KOPT-K1 (cell line): Measurements from ENCODE around the gene PLCB1.

ENCODE experiments used
- H3K27ac ChIP-seq: fragments of 200-600 bp; sonication (generic); 2 replicates; pipeline ENCODE4 v1.5.1; 2016; ENCODE audit warnings: antibody characterized with exemption, mild to moderate bottlenecking, low read depth, low read length; ENCODE audit not compliant: poor library complexity, severe bottlenecking
- H3K36me3 ChIP-seq: fragments of 200-600 bp; sonication (generic); 2 replicates; pipeline ENCODE4 v1.5.1; 2017; ENCODE audit warnings: antibody characterized with exemption, mild to moderate bottlenecking, low read length, moderate library complexity; ENCODE audit not compliant: insufficient read depth
- H3K9me3 ChIP-seq: fragments of 200-600 bp; sonication (generic); 2 replicates; pipeline ENCODE4 v1.5.1; 2017; ENCODE audit warnings: antibody characterized with exemption, low read length, mild to moderate bottlenecking; ENCODE audit not compliant: insufficient read depth, poor library complexity, severe bottlenecking

PLCB1 gene

GRCh38 chr20:8398263-8399051, 266.4 kb downstream of the PLCB1 start:
- Histone ChIP-seq H3K36me3 (no peaks in the 10 kb centered on the region), H3K27ac (no peak overlapping the region), H3K9me3 (no peaks in the 10 kb centered on the region)

DNA sequence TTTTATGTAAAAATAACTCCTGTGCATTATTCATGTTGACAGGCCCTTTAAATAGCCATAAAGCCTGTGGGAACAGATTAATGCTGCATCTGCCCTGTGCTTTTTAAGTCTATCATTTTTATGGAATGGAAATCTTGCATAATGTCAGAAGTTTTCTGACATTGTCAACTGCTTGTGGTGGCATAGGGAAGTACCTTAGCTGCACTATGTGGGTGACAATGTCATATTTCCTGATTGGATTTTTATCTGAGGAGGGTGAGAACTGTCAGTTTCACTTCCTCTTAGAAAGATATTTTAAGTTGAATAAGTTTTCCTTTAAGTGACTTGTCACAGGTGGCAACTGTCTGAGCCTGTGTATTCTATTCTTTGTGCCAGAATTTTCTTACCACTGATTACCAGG, 267.9 kb downstream of the PLCB1 start:
- Histone ChIP-seq H3K36me3 (no peaks in the 10 kb centered on the region), H3K9me3 (no peaks in the 10 kb centered on the region), H3K27ac (no peak overlapping the region)

GRCh38 chr20:8400486-8400885, 268.4 kb downstream of the PLCB1 start:
- Histone ChIP-seq H3K36me3 (no peaks in the 10 kb centered on the region), H3K27ac (no peak overlapping the region), H3K9me3 (no peaks in the 10 kb centered on the region)

DNA sequence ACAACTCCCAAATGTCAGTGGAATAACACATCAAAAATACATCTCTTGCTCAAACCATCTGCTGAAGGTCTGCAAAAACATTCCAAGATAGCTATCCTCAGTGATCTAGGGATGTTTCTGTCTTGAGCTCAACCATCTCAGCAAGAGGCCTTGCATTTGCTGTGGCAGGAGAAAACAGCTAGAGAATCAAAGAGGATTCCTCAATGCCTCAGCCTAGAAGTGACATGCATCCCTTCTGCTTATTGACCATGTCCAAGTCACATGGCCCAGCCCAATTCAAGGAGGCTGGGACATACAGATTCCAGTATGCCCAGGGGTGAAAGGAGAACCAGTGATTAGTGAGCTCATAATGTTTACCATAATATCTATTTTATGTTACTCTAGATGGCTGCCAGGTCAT, 269.5 kb downstream of the PLCB1 start:
- Histone ChIP-seq H3K27ac (no peak overlapping the region), H3K9me3 (no peaks in the 10 kb centered on the region), H3K36me3 (no peaks in the 10 kb centered on the region)

DNA sequence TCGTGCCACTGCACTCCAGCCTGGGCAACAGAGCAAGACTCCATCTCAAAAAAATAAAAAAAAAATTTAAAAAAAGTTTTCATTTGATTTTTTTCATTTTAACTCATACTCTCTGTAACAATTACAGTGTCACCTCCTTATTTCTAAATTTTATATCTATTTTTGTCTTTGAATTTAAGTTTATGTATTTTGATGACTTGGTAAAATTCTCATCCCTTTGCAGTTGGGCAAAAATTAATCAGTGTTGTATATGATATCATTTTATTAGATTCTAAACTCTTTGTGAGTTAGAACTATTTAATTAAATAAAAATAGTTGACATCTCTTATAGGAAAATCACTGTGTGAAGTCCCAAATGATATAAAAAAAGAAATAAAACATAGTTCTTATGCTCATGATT, 270.7 kb downstream of the PLCB1 start:
- Histone ChIP-seq H3K27ac (no peak overlapping the region), H3K36me3 (no peaks in the 10 kb centered on the region), H3K9me3 (no peaks in the 10 kb centered on the region)

DNA sequence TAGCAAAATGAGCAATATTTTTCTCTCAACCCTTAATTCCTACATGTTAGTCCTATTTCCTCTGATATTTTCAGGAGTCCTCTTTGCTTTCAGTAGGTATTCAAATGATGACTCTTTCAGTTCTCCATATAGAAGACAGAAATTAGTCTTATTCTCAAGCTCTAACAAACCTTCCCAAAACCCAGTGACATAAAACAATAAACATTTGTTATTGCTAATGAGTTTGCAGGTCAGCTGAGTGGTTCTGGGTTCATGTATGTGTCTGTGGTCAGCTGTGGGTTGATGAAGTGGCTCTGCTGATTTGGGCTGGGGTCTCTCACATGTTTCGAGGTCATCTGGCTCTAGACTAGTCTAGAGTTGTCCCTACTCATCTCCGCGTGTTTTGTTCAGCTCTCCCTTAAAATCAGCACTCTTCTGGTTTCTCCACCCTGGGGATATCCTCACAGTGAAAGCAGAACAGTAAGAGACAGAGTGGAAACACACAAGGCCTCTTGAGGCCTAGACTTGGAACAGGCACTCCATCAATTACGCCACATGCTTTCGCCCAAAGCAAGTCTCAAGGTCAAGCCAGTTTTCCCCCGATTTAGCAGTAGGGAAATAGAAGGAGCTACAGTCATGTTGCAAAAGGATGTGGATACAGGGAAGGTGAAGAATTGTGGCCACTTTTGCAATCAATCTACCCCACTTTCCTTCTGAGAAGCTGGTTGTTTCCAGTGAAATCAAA, 273.0 kb downstream of the PLCB1 start:
- Histone ChIP-seq H3K36me3 (no peaks in the 10 kb centered on the region), H3K9me3 (no peaks in the 10 kb centered on the region), H3K27ac (no peak overlapping the region)

GRCh38 chr20:8406391-8406790, 274.3 kb downstream of the PLCB1 start:
- H3K9me3 ChIP-seq: no peaks in the 10 kb centered on the region
- H3K36me3 ChIP-seq: no peaks in the 10 kb centered on the region

GRCh38 chr20:8408587-8409307, 276.7 kb downstream of the PLCB1 start:
- H3K36me3 ChIP-seq: no peaks in the 10 kb centered on the region
- no peaks in the 10 kb centered on the region for H3K9me3 ChIP-seq
- no peak overlapping the region for H3K27ac ChIP-seq

More at GRCh38 chr20:8406391-8406790, 274.3 kb downstream of the PLCB1 start:
- H3K27ac ChIP-seq: no peak overlapping the region

DNA sequence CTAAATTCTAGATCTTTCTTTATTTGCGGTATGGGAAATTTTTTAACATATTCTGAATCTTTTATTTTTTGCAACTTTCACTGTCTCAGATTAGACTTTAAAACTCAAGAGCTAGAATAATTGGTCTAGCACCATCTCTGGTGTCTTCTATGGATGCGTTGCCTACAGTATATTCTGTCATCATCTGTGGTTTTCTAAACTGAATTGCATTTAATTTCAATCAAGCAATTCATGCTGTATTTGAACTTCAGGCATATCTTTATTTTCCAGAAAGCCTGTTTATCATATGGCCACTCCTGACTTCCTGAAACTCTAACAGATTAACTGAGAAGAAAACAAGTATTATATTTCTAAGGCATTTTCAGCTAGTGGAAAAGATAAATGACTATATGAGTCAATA, 281.6 kb downstream of the PLCB1 start:
- no peak overlapping the region for H3K27ac ChIP-seq
- no peaks in the 10 kb centered on the region for H3K36me3 ChIP-seq
- H3K9me3 ChIP-seq: no peaks in the 10 kb centered on the region

GRCh38 chr20:8414586-8415274, 282.7 kb downstream of the PLCB1 start:
- no peaks in the 10 kb centered on the region for H3K36me3 ChIP-seq
- H3K27ac ChIP-seq: no peak overlapping the region
- H3K9me3 ChIP-seq: no peaks in the 10 kb centered on the region

DNA sequence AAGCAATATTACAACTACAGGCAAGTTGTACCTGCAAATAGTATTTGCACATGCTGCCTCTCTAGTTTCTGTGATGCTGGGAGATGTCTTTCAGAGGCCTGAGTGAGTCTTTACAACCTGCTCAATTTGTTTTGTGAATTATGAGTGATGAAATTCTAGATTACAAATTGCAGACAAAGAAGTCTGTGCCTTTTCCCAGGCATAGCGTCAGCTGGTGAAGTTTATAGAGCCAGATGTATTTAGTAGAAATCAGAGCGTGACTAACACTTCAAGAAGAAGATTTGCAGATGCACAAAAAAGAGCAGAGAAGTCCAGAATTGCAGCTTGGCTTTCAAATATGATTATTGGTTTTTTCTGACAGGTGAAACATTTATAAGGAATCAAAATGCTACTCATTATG, 289.9 kb downstream of the PLCB1 start:
- Histone ChIP-seq H3K27ac (no peak overlapping the region), H3K9me3 (no peaks in the 10 kb centered on the region), H3K36me3 (no peaks in the 10 kb centered on the region)

GRCh38 chr20:8423482-8423881, 291.4 kb downstream of the PLCB1 start:
- no peaks in the 10 kb centered on the region for H3K9me3 ChIP-seq
- H3K27ac ChIP-seq: no peak overlapping the region
- no peaks in the 10 kb centered on the region for H3K36me3 ChIP-seq

DNA sequence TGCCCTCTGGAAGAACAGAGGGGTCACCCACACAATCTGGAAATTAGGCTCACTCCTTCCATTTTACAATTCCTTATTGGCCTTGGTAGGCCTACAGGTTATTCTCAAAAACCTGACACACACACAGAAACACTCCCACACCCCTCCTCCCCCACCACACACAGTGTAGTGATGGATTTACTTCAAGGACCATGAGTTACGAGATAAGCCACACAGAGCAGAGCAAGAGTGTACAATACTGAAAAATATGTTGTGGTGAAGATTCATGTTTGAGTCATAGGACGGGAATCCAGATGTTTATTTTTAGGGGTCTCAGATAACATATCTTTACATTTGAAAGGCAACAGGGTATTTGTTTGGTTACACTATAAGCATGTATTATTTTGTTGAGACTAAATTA, 291.9 kb downstream of the PLCB1 start:
- Histone ChIP-seq H3K36me3 (no peaks in the 10 kb centered on the region), H3K27ac (no peak overlapping the region), H3K9me3 (no peaks in the 10 kb centered on the region)

- no peak overlapping the region for H3K27ac ChIP-seq
- no peaks in the 10 kb centered on the region for H3K9me3 ChIP-seq
- H3K36me3 ChIP-seq: no peaks in the 10 kb centered on the region
These were observed 292.9 kb downstream of the PLCB1 start for GRCh38 chr20:8425016-8425415.

DNA sequence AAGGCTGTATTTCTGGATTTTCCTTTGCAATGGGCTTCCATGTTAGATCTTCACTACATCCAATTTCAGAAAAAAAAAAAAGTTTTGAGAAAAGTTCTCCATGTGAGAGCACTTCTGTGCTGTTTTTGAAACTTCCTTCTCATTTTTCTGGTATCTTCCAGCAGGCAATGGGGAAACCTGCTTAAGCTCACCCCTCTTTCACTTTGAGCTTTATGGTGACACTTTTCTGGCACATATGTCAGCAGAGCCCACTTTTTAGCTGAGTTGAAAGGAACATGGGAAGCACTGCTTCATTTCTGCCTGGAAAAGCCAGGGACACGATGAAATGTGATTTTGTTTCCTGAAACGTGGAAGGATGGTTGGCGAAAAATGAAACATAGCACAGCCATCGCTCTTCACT, 293.7 kb downstream of the PLCB1 start:
- H3K9me3 ChIP-seq: no peaks in the 10 kb centered on the region
- no peak overlapping the region for H3K27ac ChIP-seq
- no peaks in the 10 kb centered on the region for H3K36me3 ChIP-seq
